Measurements from ENCODE around the gene PRSS1.

- no peak for TF ChIP-seq CTCF (IDR thresholded peaks at IDR 0.05)
- TF ChIP-seq POLR2A (IDR thresholded peaks at IDR 0.05) = no peak
Observed at GRCh38 chr7:142801601-142802295, 52.5 kb downstream of the PRSS1 start.

Measured in uterus (tissue), 2 donors.